Activated CD8-positive, alpha-beta T cell treated with anti-CD3 and anti-CD28 coated beads, Interleukin-2, amount 10 ng/mL, durations not matched to agents 7 days and 5 days (primary cell): ENCODE results near the gene SPRR3. TPM values are rescaled to one million over a fixed set of nuclear protein-coding genes. Genes with fewer than 3 reads are reported as not detected.

Experiments used
- ATAC-seq: fragments of 150-1000 bp; cut with Tn5 transposase; one replicate; pipeline ENCODE4 v1.10.0; 2021; ENCODE audit warnings: moderate library complexity
- CTCF ChIA-PET: fragments of 350-600 bp; sonication (Branson Sonifier 250); formaldehyde crosslinking; loops from one replicate; lab custom pipeline; 2021; ENCODE audit warnings: antibody characterized with exemption; lab: Charles Lee
- POLR2A ChIA-PET: fragments of 350-600 bp; sonication (Branson Sonifier 250); formaldehyde crosslinking; loops from one replicate; lab custom pipeline; 2021; ENCODE audit warnings: antibody characterized with exemption; lab: Charles Lee
- DNase-seq: peaks from one replicate; pipeline ENCODE4 v3.0.0-alpha.2; 2020
- H3K27ac Mint-ChIP-seq: one replicate; pipeline ENCODE4 v1.8.0; 2021; ENCODE audit warnings: mild to moderate bottlenecking, mixed read lengths
- H3K27me3 Mint-ChIP-seq: one replicate; pipeline ENCODE4 v1.8.0; 2021; ENCODE audit warnings: low read depth, mixed read lengths
- H3K36me3 Mint-ChIP-seq: one replicate; pipeline ENCODE4 v1.8.0; 2021; ENCODE audit warnings: low read depth, mixed read lengths
- H3K4me1 Mint-ChIP-seq: one replicate; pipeline ENCODE4 v1.8.0; 2021; ENCODE audit warnings: low read depth, mixed read lengths
- H3K4me3 Mint-ChIP-seq: one replicate; pipeline ENCODE4 v1.8.0; 2021; ENCODE audit warnings: mild to moderate bottlenecking, mixed read lengths
- H3K9me3 Mint-ChIP-seq: one replicate; pipeline ENCODE4 v1.8.0; 2022; ENCODE audit warnings: mixed read lengths; ENCODE audit not compliant: insufficient read depth
- total RNA-seq, 2 experiments: library from RNA; stranded (reverse); gene quantifications; one replicate each; pipeline ENCODE4 v1.2.3, GENCODE V29; 2021

The SPRR3 gene
- total RNA-seq, 2 experiments from 2014 or later: not detected

GRCh38 chr1:152968248-152968647 is 33.3 kb upstream of the SPRR3 start:
- Mint-ChIP-seq H3K4me1 (no peaks in the 10 kb centered on the region), H3K9me3 (no peaks in the 10 kb centered on the region), H3K27ac (no peak overlapping the region), H3K36me3 (no peaks in the 10 kb centered on the region), H3K27me3 (no peaks in the 10 kb centered on the region), H3K4me3 (no peak overlapping the region)
- ChIA-PET CTCF (no interaction called here), POLR2A (no interaction called here)
- ATAC-seq (no peak), DNase-seq (no peak)

- Mint-ChIP-seq H3K27me3 (no peaks in the 10 kb centered on the region), H3K36me3 (no peaks in the 10 kb centered on the region), H3K4me3 (no peak overlapping the region), H3K4me1 (no peaks in the 10 kb centered on the region), H3K27ac (no peak overlapping the region), H3K9me3 (no peaks in the 10 kb centered on the region)
- ChIA-PET CTCF (no interaction called here), POLR2A (no interaction called here)
- ATAC-seq: no peak
- no peak for DNase-seq
These were observed 32.5 kb upstream of the SPRR3 start for GRCh38 chr1:152969036-152969435.

GRCh38 chr1:152970495-152970894 is 31.1 kb upstream of the SPRR3 start, which contains the start of gene SPRR4:
SPRR4 (plus strand) TSS chr1:152970648; CDS start chr1:152971891, 1,243 bp downstream.
- Mint-ChIP-seq H3K27me3 (no peaks in the 10 kb centered on the region), H3K27ac (no peak within 1 kb of the TSS), H3K36me3 (no peaks in the 10 kb centered on the region), H3K9me3 (no peaks in the 10 kb centered on the region), H3K4me1 (no peaks in the 10 kb centered on the region), H3K4me3 (no peak within 1 kb of the TSS)
- ChIA-PET POLR2A (no interaction called here), CTCF (no interaction called here)
- no peak for ATAC-seq
- no peak for DNase-seq

GRCh38 chr1:152972196-152972886 is 29.2 kb upstream of the SPRR3 start:
- H3K4me3 Mint-ChIP-seq: no peak overlapping the region
- CTCF ChIA-PET: no interaction called here
- no peak for DNase-seq
- no peaks in the 10 kb centered on the region for H3K36me3 Mint-ChIP-seq
- POLR2A ChIA-PET: no interaction called here
- H3K4me1 Mint-ChIP-seq: no peaks in the 10 kb centered on the region
- no peak overlapping the region for H3K27ac Mint-ChIP-seq
- no peak for ATAC-seq
- H3K9me3 Mint-ChIP-seq: no peaks in the 10 kb centered on the region
- H3K27me3 Mint-ChIP-seq: no peaks in the 10 kb centered on the region

GRCh38 chr1:152976688-152977087 is 24.9 kb upstream of the SPRR3 start:
- ChIA-PET POLR2A (no interaction called here), CTCF (no interaction called here)
- no peak for ATAC-seq
- no peaks in the 10 kb centered on the region for H3K4me1 Mint-ChIP-seq
- no peaks in the 10 kb centered on the region for H3K27me3 Mint-ChIP-seq
- H3K27ac Mint-ChIP-seq: no peak overlapping the region
- no peaks in the 10 kb centered on the region for H3K9me3 Mint-ChIP-seq
- no peaks in the 10 kb centered on the region for H3K36me3 Mint-ChIP-seq
- H3K4me3 Mint-ChIP-seq: no peak overlapping the region
- DNase-seq: no peak

- DNase-seq (no peak), ATAC-seq (no peak)
- H3K27me3 Mint-ChIP-seq: no peaks in the 10 kb centered on the region
- ChIA-PET CTCF (no interaction called here), POLR2A (no interaction called here)
- H3K4me1 Mint-ChIP-seq: no peaks in the 10 kb centered on the region
- no peaks in the 10 kb centered on the region for H3K36me3 Mint-ChIP-seq
- H3K4me3 Mint-ChIP-seq: no peak overlapping the region
- no peaks in the 10 kb centered on the region for H3K9me3 Mint-ChIP-seq
- H3K27ac Mint-ChIP-seq: no peak overlapping the region
These were observed 23.9 kb upstream of the SPRR3 start for GRCh38 chr1:152977614-152978013.

GRCh38 chr1:152980676-152981075 is 20.9 kb upstream of the SPRR3 start:
- no peak for ATAC-seq
- POLR2A ChIA-PET: no interaction called here
- Mint-ChIP-seq H3K4me3 (no peak overlapping the region), H3K27ac (no peak overlapping the region), H3K9me3 (no peaks in the 10 kb centered on the region), H3K4me1 (no peaks in the 10 kb centered on the region), H3K27me3 (no peaks in the 10 kb centered on the region), H3K36me3 (no peaks in the 10 kb centered on the region)
- no peak for DNase-seq
- CTCF ChIA-PET: no interaction called here

GRCh38 chr1:152981146-152981871 is 20.2 kb upstream of the SPRR3 start:
- Mint-ChIP-seq H3K4me1 (no peaks in the 10 kb centered on the region), H3K27me3 (peaks cover 3% of the 10 kb centered on the region), H3K9me3 (no peaks in the 10 kb centered on the region), H3K27ac (no peak overlapping the region), H3K36me3 (no peaks in the 10 kb centered on the region), H3K4me3 (no peak overlapping the region)
- ChIA-PET POLR2A (no interaction called here), CTCF (no interaction called here)
- DNase-seq (no peak), ATAC-seq (no peak)

- no peaks in the 10 kb centered on the region for H3K9me3 Mint-ChIP-seq
- H3K27ac Mint-ChIP-seq: no peak overlapping the region
- ATAC-seq: no peak
- H3K4me3 Mint-ChIP-seq: no peak overlapping the region
- peaks cover 5% of the 10 kb centered on the region for H3K27me3 Mint-ChIP-seq
- no peaks in the 10 kb centered on the region for H3K36me3 Mint-ChIP-seq
- no peak for DNase-seq
- CTCF ChIA-PET: no interaction called here
- no peaks in the 10 kb centered on the region for H3K4me1 Mint-ChIP-seq
- POLR2A ChIA-PET: no interaction called here
These were observed 19.5 kb upstream of the SPRR3 start for GRCh38 chr1:152982076-152982475.

- ChIA-PET POLR2A (no interaction called here), CTCF (no interaction called here)
- peaks cover 8% of the 10 kb centered on the region for H3K27me3 Mint-ChIP-seq
- DNase-seq: no peak
- H3K36me3 Mint-ChIP-seq: no peaks in the 10 kb centered on the region
- no peak overlapping the region for H3K27ac Mint-ChIP-seq
- ATAC-seq: no peak
- H3K9me3 Mint-ChIP-seq: no peaks in the 10 kb centered on the region
- no peaks in the 10 kb centered on the region for H3K4me1 Mint-ChIP-seq
- H3K4me3 Mint-ChIP-seq: no peak overlapping the region
These were observed 18.3 kb upstream of the SPRR3 start for GRCh38 chr1:152983234-152983633.

- H3K4me1 Mint-ChIP-seq: no peaks in the 10 kb centered on the region
- H3K27ac Mint-ChIP-seq: no peak within 1 kb of the TSS
- no peaks in the 10 kb centered on the region for H3K36me3 Mint-ChIP-seq
- no peak within 1 kb of the TSS for H3K4me3 Mint-ChIP-seq
- ChIA-PET CTCF (no interaction called here), POLR2A (no interaction called here)
- no peak for DNase-seq
- no peaks in the 10 kb centered on the region for H3K9me3 Mint-ChIP-seq
- no peak for ATAC-seq
- peaks cover 8% of the 10 kb centered on the region for H3K27me3 Mint-ChIP-seq
These were observed 17.8 kb upstream of the SPRR3 start, which contains the start of gene SPRR1A for GRCh38 chr1:152983743-152984142. SPRR1A (plus strand) TSS chr1:152984081; CDS start chr1:152985231, 1,150 bp downstream.

GRCh38 chr1:152986578-152986977 is 15.0 kb upstream of the SPRR3 start:
- H3K27me3 Mint-ChIP-seq: peaks cover 9% of the 10 kb centered on the region
- no peak overlapping the region for H3K27ac Mint-ChIP-seq
- H3K9me3 Mint-ChIP-seq: no peaks in the 10 kb centered on the region
- DNase-seq: no peak
- H3K36me3 Mint-ChIP-seq: no peaks in the 10 kb centered on the region
- no peak for ATAC-seq
- no peaks in the 10 kb centered on the region for H3K4me1 Mint-ChIP-seq
- ChIA-PET CTCF (no interaction called here), POLR2A (no interaction called here)
- H3K4me3 Mint-ChIP-seq: no peak overlapping the region
